ENCODE data around the gene NR1D1. TPM values are rescaled to one million over a fixed set of nuclear protein-coding genes. Genes with fewer than 3 reads are reported as not detected.

NR1D1 gene
- total RNA-seq, 2 experiments from 2014 or later: 1.7 to 8.7 TPM

DNA sequence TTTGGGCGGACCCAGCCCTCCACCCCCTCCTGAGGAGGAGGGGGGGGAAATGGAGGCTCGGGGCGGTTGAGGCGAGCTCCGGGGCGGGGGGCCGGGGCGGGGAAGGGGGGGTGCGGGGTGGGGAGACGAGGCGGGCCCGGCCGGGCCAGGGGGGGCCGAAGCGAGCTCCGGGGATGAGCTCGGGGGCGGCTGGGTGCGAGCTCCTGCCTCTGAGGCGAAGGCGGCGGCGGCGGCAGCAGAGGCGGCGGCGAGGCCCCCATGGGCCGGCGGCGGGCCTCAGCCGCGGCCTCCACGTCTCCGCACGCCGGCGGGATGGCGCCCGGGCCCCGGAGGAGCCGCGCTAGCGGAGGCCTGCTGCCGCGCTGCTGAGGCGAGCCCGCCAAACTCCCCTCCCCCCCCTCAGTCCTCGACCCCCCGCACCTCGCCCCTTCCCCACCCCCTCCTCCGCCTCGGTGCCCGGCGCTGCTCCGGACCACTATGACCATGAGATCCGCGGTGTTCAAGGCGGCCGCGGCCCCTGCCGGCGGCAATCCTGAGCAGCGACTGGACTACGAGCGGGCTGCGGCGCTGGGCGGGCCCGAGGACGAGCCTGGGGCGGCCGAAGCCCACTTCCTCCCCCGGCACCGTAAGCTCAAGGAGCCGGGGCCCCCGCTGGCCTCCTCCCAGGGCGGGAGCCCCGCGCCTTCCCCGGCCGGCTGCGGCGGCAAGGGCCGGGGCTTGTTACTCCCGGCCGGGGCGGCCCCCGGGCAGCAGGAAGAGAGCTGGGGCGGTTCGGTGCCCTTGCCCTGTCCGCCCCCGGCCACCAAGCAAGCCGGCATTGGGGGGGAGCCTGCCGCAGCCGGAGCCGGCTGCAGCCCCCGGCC lies 22.0 kb upstream of the NR1D1 start:
- H3K4me3 ChIP-seq (ENCODE audit: low read depth, low read length, poor library complexity, severe bottlenecking): peak overlapping the region; percentile 88
- peak; percentile 63 for DNase-seq (ENCODE audit: low spot score)
- 0 out of 2 replicates have a peak, but pooled peaks cover 9% of the 10 kb centered on the region for H4K20me1 ChIP-seq (ENCODE audit: insufficient read depth, low read length)
- POLR2A ChIA-PET: interaction anchor here (0.6 to 2.3 kb wide), 6 partner anchors 8 to 69 kb away, joined by 3 to 15 read pairs (median 6); partner anchors contain the start of genes CASC3 and NR1D1
- H2AFZ ChIP-seq (ENCODE audit: low read length): peak overlapping the region; percentile 62
- peak overlapping the region; percentile 65 for H3K27ac ChIP-seq (ENCODE audit: low read depth, low read length, poor library complexity, severe bottlenecking)
- H3K79me2 ChIP-seq (ENCODE audit: insufficient read depth, low read depth, low read length): peaks cover 47% of the 10 kb centered on the region
- H3K36me3 ChIP-seq (ENCODE audit: insufficient read depth, low read length): peaks cover 30% of the 10 kb centered on the region
- H3K4me1 ChIP-seq (ENCODE audit: insufficient read depth, low read length, poor library complexity, severe bottlenecking): peaks cover 24% of the 10 kb centered on the region
- H3K9me3 ChIP-seq (ENCODE audit: low read length): no peaks in the 10 kb centered on the region
- no TSS peak for BruUV-seq (replicated peaks)
- H3K9me2 ChIP-seq (ENCODE audit: insufficient read depth, low read length): no peaks in the 10 kb centered on the region
- CTCF ChIA-PET (ENCODE audit: unreplicated experiment): interaction anchor here (3.0 kb wide), 1 partner anchor 9 kb away, joined by 13 read pairs; no protein-coding TSS in a partner anchor
- no peak for TF ChIP-seq EZH2phosphoT487 (IDR thresholded peaks at IDR 0.05; ENCODE audit: borderline replicate concordance, low read depth, low read length)
- TF ChIP-seq, protein P1, sequence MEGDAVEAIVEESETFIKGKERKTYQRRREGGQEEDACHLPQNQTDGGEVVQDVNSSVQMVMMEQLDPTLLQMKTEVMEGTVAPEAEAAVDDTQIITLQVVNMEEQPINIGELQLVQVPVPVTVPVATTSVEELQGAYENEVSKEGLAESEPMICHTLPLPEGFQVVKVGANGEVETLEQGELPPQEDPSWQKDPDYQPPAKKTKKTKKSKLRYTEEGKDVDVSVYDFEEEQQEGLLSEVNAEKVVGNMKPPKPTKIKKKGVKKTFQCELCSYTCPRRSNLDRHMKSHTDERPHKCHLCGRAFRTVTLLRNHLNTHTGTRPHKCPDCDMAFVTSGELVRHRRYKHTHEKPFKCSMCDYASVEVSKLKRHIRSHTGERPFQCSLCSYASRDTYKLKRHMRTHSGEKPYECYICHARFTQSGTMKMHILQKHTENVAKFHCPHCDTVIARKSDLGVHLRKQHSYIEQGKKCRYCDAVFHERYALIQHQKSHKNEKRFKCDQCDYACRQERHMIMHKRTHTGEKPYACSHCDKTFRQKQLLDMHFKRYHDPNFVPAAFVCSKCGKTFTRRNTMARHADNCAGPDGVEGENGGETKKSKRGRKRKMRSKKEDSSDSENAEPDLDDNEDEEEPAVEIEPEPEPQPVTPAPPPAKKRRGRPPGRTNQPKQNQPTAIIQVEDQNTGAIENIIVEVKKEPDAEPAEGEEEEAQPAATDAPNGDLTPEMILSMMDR (conservative IDR thresholded peaks at IDR 0.05; ENCODE audit: low read length): 0 out of 2 replicates have a peak, but pooled peaks have one; percentile 24
- intact Hi-C loops (cut with micrococcal nuclease; ENCODE audit: unreplicated experiment): no loop called here
- peak overlapping the region; percentile 99 for H3K4me2 ChIP-seq (ENCODE audit: low read length)

DNA sequence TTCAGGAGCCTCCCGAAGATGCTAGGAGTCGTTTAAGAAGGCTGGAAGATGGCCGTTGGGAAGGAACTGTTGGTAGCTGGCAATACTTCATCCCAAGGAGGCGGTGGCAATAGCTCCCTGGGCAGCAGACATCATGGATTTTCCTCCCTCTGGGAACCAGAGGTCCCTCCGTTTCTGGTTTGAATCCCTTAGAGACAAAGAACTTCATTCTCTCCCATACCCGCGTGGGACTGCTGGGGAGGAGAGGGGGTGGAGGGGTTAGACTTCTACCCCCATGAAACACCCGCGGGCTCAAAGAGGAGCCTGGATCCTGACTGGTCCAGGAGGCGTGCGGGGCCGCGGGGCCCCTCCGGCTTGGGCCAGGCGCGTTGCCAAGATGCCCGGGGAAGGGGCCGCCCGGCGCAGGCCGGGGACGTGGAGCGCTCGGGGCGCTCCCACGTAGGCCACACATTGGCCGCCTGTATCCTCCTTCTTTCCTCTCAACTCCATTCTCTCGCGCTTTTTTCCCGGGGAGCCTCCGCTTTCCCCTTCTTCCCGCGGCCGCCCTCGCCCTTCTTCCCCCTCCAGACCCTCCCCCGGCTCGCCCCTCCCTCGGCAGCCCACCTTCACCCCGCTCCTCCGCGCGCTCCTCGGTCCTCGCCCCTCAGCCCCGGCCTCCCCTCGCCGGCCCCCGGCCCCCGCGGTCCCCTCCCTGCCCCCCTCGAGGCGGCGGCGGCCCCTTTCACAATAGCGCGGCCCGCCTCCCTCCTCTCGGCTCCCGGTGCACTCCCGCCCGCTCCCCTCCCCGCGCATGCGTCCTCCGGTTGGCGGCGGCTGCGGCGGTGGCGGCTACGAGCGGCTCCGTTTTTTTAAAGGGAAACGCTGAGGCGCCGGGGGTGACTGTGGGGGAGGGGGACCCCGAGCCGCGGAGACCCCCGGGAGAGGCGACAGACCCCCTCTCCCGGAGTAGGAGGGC lies 21.1 kb upstream of the NR1D1 start, which contains the start of gene MSL1:
TSS of gene MSL1 (plus strand) at position 791 of the 955 bp plus-strand sequence. CDS start 642 bp downstream, outside the sequence.
- Histone ChIP-seq H3K4me1 (ENCODE audit: insufficient read depth, low read length, poor library complexity, severe bottlenecking) (peaks cover 26% of the 10 kb centered on the region), H2AFZ (ENCODE audit: low read length) (peak within 1 kb of the TSS; percentile 62), H3K4me3 (ENCODE audit: low read depth, low read length, poor library complexity, severe bottlenecking) (peak within 1 kb of the TSS; percentile 88), H3K79me2 (ENCODE audit: insufficient read depth, low read depth, low read length) (peaks cover 47% of the 10 kb centered on the region), H3K9me2 (ENCODE audit: insufficient read depth, low read length) (no peaks in the 10 kb centered on the region), H3K27ac (ENCODE audit: low read depth, low read length, poor library complexity, severe bottlenecking) (peak within 1 kb of the TSS; percentile 65), H4K20me1 (ENCODE audit: insufficient read depth, low read length) (0 out of 2 replicates have a peak, but pooled peaks cover 9% of the 10 kb centered on the region), H3K4me2 (ENCODE audit: low read length) (peak within 1 kb of the TSS; percentile 99), H3K36me3 (ENCODE audit: insufficient read depth, low read length) (peaks cover 21% of the 10 kb centered on the region), H3K9me3 (ENCODE audit: low read length) (no peaks in the 10 kb centered on the region)
- intact Hi-C loops (cut with micrococcal nuclease; ENCODE audit: unreplicated experiment): no loop called here
- DNase-seq (ENCODE audit: low spot score): peak; percentile 80
- ChIA-PET POLR2A (interaction anchor here (0.6 to 1.1 kb wide), 2 partner anchors 16 to 490 kb away, joined by 4 to 8 read pairs; no protein-coding TSS in a partner anchor), CTCF (ENCODE audit: unreplicated experiment) (interaction anchor here (3.0 kb wide), 1 partner anchor 9 kb away, joined by 13 read pairs; no protein-coding TSS in a partner anchor)
- BruUV-seq (replicated peaks): no TSS peak
- no peak for TF ChIP-seq EZH2phosphoT487 (IDR thresholded peaks at IDR 0.05; ENCODE audit: borderline replicate concordance, low read depth, low read length)
- TF ChIP-seq, protein P1 (conservative IDR thresholded peaks at IDR 0.05; ENCODE audit: low read length): no peak
